Measurements from ENCODE around the gene EHD2. TPM values are rescaled to one million over a fixed set of nuclear protein-coding genes. Genes with fewer than 3 reads are reported as not detected.
A peak's percentile ranks its signal among the peaks of the same experiment; 100 is the strongest.
"Not testable (repeated sequence)": the region's sequence is repeated elsewhere in the genome, so short reads cannot be mapped to it uniquely, and the experiment has no call there.

EHD2 gene
- total RNA-seq, 1 donor from 2014 or later, result 148 TPM

GRCh38 chr19:47716270-47716937 is 3.2 kb downstream of the EHD2 start:
- no peak for DNase-seq

DNA sequence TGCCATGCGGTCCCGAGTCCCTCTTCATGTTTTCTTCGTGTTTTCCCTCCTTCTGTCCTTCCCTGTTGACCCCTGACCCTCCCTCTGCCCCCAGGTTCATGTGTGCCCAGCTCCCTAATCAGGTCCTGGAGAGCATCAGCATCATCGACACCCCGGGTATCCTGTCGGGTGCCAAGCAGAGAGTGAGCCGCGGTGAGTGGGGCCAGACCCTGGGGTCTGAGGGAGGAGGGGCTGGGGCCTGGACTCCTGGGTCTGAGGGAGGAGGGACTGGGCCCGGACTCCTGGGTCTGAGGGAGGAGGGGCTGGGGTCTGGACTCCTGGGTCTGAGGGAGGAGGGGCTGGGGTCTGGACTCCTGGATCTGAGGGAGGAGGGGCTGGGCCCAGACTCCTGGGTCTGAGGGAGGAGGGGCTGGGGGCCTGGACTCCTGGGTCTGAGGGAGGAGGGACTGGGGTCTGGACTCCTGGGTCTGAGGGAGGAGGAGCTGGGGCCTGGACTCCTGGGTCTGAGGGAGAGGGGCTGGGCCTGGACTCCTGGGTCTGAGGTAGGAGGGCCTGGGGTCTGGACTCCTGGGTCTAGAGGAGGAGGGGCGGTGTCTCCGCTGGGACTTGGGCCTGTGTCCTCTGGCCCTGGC is 5.3 kb downstream of the EHD2 start:
- DNase-seq, result not testable (repeated sequence)

GRCh38 chr19:47719047-47719859 is 6.0 kb downstream of the EHD2 start:
- DNase-seq, result peak; percentile 68

DNA sequence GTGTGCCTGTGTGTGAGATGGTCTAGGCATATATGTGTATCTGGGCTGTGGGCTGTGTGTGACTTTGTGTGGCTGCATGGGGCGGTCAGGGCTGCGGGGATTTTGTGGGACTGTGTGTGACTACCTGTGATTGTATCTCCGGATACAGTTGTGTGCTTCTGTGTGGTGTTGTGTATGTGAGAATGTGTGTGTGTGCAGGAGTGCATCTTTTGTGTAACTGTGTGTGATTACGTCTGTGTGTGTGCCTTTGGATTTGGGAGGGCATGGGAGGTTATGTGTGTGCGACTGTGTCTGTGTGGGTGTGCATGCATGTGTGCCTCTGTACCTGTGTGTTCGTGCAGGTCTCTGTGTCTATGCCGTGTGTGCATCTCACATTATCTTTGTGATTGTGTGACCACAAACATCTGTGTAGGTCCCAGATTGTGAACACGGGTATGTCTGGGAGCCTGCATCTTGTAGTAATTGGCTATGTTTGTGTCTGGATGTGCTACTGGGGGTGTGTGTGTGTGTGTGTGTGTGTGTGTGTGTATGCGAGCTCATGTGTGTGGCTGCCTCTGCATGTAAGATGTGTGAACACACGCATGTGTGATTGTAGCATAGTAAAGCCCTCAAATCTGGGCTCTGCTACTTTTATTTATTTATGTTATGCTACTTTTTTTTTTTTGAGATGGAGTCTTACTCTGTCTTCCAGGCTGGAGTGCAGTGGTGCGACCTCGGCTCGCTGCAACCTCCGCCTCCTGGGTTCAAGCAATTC is 7.6 kb downstream of the EHD2 start:
- DNase-seq, result no peak

DNA sequence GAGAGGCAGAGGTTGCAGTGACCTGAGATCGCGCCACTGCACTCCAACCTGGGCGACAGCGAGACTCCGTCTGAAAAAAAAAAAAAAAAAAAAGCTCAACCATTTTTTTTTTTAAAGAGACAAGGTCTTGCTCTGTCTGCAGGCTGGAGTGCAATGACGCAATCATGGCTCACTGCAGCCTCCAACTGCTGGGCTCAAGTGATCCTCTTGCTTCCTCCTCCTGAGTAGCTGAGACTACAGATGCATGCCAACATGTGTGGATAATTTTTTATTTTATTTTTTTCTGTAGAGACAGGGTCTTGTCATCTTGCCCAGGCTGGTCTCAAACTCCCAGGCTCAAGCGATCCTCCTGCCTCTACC is 10.3 kb downstream of the EHD2 start:
- DNase-seq, result no peak

GRCh38 chr19:47725759-47726401 is 12.7 kb downstream of the EHD2 start:
- no peak for DNase-seq

DNA sequence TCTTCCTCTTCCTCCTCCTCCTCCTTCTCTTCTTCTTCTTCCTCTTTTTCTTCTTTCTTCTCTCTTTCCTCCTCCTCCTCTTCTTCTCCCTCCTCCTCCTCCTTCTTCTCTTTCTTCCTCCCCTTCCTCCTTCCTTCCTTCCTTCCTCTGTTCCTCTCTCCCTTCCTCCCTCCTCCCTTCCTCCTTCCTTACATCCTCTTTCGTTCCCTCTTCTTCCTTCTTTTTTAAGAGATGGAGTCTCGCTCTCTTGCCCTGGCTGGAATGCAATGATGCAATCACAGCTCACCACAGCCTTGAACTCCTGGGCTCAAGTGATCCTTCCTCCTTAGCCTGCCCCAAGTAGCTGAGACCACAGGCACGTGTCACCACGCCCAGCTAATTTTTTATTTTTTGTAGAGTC is 13.2 kb downstream of the EHD2 start:
- DNase-seq, result no peak

- DNase-seq, result not testable (repeated sequence)
Observed at GRCh38 chr19:47728295-47728694, 15.1 kb downstream of the EHD2 start.

DNA sequence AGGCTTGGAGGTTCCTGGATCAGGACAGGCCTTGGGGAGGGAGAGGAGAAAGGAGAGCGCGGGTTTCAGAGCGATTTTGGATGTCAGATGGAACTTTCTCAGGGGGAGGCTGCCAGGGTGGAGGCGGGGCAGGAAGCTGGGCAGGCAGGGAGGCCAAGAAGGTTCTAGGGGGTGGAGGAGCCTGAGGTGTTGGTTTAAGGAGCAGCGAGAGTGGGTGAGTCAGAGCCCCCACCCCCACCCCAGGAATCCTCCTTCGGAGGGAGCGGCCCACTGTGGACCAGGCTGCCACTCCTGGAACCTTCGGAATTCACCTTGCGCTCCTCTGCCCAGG is 16.2 kb downstream of the EHD2 start:
- peak; percentile 83 for DNase-seq

DNA sequence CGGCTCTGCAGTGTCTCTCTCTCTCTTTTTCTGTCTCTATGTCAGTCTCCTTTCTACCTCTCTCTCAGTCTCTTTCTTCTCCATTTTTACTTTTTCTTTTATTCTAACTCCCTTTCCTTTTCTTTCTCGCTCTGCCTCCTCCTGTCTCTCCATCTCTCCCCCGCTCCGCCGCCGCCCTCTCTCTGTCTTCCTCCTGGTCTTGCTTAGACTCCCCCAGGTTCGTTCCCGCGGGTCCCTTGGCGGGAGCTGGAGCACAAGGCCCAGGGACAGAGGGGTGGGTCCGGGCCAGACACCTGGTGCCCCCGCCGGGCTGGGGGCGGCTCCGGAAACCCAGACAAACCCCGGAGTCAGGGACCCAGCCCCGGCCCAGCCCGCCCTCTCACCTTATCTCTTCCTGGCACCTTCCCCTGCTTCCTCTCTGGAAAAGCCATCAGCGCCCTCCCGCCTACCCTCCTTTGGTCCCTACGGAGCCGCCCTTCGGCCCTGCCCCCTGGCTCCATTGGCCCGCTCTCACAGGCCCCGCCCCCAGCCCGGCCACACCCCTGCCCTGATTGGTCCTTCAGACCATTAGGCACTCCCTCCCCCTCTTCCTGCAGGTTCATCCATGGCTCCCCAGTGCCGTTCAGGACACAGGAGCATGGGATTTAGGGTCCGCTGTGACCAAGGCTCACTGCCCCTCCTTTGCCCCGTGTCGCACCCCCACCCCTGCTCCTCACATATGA is 16.7 kb downstream of the EHD2 start:
- DNase-seq, result peak; percentile 93

GRCh38 chr19:47730521-47730889 is 17.3 kb downstream of the EHD2 start:
- DNase-seq, result no peak

- DNase-seq, result no peak
Observed at GRCh38 chr19:47730910-47731309, 17.7 kb downstream of the EHD2 start.

GRCh38 chr19:47735131-47735530 is 21.9 kb downstream of the EHD2 start:
- no peak for DNase-seq

- no peak for DNase-seq
Observed at GRCh38 chr19:47740866-47741519, 27.8 kb downstream of the EHD2 start.

DNA sequence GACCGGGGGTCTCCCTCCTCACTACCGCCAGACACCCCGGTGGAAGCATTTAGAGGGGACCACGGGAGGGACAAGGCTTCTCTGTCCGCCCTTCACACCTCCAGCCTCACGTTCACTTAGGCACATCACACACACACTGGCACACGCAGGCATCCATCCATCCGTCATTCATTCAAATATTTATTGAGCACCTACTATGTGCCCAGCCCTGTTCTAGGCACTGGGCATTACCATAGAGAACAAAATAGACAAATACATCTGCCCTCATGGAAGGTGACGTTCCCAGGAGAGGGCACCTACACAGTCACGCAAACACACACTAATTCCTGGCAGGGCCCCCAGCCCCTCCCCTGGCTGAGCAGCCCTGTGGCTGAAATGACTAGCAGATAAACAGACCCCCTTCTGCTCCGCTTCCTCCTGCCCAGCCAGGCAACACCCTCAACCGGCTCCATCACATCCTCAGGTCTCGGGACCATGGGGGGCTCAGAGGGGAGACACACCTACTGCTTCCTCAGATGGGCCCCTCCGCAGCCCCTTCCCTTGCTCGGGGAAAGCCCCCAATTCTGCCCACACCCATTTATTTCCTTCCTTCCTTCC is 28.4 kb downstream of the EHD2 start:
- no peak for DNase-seq

- peak; percentile 46 for DNase-seq
Observed at GRCh38 chr19:47742634-47743033, 29.4 kb downstream of the EHD2 start.

GRCh38 chr19:47745010-47745901 is 32.0 kb downstream of the EHD2 start, which contains the start of gene NOP53:
NOP53 (plus strand) TSS chr19:47745546; CDS start chr19:47745560, 14 bp downstream.
- DNase-seq, result peak; percentile 98

DNA sequence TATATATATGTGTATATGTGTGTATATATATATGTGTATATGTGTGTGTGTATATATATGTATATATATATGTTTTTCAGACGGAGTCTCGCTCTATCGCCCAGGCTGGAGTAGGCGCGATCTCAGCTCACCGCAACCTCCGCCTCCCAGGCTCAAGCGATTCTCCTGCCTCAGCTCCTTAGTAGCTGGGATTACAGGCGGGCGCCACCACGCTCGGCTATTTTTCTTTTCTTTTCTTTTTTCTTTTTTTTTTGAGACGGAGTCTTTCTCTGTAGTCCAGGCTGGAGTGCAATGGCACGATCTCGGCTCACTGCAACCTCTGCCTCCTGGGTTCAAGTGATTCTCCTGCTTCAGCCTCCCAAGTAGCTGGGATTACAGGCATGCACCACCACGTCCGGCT is 32.9 kb downstream of the EHD2 start:
- DNase-seq, result not testable (repeated sequence)

GRCh38 chr19:47749326-47749725 is 36.1 kb downstream of the EHD2 start:
- no peak for DNase-seq

DNA sequence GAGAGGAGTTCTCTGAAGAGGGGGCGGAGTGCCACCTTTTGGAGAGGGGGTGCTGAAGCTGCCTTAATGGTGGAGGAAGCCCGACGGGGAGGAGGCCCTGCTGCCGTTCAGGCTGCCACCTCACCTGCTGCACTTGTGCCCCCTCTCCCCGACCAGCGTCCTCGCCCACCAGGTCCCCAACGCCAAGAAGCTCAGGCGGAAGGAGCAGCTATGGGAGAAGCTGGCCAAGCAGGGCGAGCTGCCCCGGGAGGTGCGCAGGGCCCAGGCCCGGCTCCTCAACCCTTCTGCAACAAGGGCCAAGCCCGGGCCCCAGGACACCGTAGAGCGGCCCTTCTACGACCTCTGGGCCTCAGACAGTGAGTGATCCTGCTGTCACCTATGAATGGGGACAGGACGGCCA is 37.5 kb downstream of the EHD2 start:
- DNase-seq, result no peak
